CD4-positive, alpha-beta T cell treated with Interleukin-6 for 4 hours (primary cell): ENCODE results near the gene IDH1.
"Not testable (repeated sequence)": the region's sequence is repeated elsewhere in the genome, so short reads cannot be mapped to it uniquely, and the experiment has no call there.

Source experiments
- DNase-seq: peaks from one replicate; pipeline ENCODE4 v3.0.0-alpha.2; 2020; ENCODE audit warnings: mixed read lengths

Gene IDH1

DNA sequence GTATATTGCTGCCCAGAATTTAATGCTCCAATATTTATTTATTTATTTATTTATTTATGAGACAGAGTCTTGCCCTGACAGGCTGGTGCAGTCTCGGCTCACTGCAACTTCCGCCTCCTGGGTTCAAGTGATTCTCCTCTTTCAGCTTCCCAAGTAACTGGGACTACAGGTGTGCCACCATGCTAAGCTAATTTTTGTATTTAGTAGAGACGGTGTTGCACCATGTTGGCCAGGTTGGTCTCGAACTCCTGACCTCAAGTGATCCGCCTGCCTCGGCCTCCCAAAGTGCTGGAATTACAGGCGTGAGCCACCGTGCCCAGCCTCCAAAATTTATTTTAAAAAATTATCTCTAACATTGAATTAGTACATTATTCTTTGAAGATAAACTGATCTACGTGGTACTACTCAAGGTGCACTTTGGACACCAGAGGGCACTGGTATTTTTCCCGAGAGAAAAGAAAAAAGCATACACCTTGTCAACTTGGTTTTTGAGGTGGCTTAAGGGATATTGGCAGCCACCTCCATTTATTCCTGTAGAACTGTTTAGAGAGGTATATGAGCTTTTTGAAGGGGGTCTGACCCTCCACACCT is 1.4 kb upstream of the IDH1 start:
- no peak for DNase-seq

DNA sequence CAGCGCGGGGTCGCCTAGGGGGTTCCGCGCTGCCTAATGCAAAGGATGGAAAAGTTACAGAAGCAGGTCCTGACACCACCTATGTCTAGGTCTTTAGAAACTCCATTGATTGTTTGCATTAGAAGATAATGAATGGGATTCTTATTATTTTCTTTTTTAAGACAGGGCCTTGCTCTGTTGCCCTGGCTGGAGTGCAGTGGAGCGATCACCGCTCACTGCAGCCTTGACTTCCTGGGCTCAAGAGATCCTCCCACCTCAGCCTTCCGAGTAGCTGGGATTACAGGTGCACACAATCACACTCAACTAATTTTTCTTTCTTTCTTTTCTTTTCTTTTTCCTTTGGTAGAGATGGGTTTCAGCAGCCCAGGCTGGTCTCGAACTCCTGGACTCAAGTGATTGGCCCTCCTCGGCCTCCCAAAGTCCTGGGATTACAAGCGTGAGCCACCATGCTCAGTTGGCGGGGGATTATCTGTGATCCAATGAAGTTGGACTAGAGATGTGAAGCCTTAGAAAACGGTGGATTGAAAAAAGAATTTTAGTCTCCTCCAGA is 761 bp upstream of the IDH1 start:
- no peak for DNase-seq

DNA sequence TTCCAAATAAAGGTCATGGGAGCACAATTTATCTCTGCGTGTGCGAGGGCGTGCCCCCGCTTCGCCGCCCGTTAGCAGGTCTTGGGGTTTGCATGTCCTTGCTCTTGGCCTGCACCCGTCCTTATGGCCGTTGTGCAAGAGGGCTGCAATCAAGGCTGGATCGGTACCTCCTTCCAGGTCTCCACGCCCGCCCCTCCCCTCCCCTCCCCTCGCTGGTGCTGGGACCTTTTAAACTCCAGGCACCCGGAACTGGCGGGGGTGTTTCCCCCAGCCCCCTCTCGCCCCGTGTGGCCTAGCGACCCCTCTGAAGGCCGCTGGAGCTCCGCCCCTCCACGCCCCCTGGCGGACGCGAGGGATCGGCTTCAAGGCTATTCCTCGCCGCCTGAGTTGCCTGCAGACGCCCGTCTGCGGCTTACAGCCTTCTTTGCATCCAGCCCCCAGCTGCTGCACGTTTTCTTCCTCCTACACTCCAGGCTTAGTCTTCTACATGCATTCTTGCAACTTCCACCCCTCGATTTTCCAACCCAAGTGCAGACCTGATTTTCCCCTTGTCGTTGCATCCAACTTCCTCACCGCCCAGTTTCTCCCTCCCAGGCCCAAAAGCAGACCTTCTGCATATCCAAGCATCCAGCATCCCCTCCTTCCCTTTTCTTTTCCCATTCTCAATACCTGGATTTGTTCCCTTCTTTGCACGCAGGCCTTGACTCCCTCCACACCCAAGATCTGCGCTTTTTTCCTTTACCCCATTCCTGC is 577 bp downstream of the IDH1 start:
- DNase-seq: peak; percentile 86

DNA sequence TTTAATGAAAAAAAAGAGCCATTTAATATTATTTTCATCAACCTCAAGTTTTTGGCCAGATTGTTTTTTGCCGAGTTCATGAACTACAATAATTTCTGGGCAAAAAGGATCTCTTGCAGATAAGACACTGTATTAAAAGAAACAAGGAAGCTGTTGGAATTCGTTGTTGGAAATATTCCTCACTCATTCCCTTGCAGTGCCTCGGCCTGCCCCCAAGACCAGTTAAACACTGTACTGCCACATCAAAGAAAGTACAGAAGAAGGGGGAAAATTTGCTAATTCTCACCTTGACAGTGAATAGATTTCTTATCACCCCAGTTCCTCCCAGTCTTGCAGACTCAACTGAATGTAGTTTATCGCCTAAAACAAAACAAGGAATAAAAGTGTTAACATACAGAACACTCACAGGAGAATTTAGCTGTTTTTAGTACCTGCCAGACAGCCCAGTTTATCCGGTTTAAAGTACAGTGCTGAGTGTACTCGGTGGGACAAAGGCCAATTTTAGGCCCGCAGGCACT is 1.2 kb downstream of the IDH1 start:
- DNase-seq: no peak

DNA sequence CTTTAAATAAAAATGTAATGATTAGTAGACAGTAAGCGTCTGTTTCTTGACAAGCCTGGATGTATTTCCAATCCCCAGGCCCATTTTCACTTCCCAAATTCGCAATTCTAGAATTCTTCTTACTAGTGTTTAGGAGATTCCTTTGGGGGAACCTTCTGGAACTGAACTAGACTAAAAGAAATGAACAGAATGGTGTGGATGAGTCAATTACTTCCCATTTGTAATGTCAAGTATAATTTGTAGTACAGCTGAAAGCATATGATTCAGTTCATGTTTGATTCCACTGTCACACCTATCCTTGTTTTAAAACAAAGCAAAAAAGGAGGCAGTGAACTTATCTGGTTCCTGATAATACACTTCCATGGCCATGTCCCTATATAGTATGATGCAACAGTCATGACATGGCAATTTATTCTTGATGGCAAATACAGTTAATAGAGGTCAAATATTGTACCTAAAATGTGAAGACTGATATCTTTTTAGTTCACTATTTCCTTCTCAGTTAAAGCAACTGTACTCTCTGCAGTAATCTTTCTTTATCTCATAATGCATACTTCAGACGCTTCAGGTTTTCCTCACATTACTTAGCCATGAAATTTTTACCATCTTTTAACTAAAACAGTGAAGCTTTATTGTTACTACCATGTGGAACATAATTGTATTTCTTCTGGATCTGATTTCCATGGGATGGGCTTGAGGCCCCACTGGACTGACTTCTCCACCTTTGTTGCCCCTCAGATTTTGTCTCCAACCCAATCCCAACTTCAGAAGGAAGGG is 2.0 kb downstream of the IDH1 start:
- DNase-seq: no peak

DNA sequence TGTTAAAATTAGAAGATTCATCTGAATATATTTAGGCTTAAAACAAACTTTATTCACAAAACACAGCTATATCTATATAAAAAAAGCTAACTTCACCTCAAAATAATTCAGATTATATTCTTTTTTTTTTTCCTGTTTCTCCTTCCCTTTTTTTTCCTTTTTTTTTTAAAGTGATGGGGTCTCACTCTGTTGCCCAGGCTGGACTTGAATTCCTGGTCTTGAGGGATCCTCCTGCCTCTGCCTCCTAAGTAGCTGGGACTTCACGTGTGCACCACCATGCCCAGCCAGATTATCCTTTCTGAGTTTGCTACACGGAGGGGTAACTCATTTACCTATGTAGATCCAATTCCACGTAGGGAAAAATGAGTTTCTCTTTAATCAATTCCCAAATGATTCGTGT is 3.8 kb downstream of the IDH1 start:
- DNase-seq: no peak

DNA sequence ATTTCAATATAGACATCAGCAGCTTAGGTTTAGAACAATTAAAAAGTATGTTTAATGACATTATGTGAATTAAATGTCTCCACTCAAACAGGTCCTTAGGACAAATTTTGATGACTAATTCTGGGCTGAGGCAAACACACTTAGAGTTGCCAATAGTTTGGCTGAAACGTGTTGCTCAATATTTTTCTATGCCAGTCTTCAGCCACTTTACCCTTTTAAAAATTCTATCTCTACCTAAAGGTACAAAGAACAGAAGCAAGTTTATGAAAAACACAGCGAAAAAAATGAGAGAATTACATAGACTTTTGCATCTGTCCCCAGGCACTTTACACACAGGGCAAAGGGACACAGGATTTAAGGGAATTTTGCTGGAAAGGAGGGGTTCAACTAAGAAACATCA is 4.5 kb downstream of the IDH1 start:
- no peak for DNase-seq

DNA sequence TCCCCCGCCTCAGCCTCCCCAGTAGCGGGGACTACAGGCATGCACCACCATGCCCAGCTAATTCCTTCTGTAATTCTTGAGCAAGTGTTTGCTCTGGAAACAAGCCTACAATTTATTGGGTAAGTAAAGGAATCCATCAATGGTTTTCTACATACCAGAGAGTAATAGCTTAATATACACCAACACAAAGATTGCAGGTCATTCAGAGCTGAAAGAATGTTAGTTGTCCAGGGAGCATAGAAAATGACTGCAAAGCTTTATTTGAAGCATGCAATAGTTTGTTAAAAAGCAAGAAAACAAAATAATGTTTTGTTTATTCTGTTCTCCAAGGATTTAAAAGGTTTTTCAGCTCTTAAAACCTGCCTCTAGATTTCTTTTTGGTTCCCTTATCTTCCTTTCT is 5.6 kb downstream of the IDH1 start:
- no peak for DNase-seq

DNA sequence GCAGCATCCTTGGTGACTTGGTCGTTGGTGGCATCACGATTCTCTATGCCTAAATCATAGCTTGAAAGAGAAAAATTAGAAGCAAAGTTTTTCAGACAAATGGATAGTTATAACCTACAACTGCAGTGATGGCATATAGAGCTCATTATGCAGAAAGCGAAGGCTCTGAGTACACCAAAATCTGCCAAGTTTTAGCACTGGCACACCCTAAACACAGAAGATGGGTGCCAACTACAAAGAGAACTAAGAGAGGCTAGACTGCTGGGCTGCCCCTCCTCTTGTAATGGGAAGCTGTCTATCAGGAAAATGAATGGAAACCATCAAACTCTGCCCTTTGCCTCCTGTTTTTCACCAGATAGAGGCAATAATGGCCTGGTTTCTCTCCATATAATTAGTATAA is 6.3 kb downstream of the IDH1 start:
- DNase-seq: no peak

DNA sequence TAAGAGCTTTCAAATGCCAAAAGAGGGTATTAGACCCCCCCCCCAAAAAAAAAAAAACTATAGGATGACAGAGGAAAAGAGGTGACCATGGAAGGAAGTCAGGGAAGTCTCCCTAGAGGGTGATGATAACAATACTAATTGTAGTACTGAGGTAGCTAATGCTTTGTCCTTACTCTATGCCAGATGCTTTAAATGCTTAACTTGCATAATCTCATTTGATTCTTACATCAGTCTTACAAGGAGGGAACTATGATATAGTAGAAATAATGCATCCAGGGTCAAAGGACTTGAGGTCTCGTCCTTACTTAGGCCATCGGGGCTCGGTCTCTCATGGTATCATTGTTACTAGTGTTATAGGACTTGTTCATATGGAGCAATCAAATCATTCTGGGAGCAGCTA is 9.1 kb downstream of the IDH1 start:
- no peak for DNase-seq

DNA sequence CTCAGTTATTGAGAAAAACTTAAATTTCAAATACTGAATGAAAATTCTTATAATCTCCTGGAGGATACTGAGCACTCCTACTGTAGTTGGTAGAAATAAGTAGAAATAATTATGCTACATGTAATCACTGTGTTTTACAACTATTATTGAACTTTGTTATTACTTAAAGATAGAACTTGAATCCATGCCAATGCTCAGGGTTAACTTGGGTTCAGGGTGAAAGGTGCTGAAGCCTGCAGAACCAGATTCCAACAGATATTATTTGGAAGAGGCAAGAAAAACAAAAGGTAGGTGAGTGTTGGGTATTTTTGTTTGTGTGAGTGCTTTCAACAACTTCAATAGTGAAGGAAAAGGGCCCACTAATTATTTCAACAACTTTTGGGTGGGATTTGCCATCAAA is 10.4 kb downstream of the IDH1 start:
- DNase-seq: no peak

DNA sequence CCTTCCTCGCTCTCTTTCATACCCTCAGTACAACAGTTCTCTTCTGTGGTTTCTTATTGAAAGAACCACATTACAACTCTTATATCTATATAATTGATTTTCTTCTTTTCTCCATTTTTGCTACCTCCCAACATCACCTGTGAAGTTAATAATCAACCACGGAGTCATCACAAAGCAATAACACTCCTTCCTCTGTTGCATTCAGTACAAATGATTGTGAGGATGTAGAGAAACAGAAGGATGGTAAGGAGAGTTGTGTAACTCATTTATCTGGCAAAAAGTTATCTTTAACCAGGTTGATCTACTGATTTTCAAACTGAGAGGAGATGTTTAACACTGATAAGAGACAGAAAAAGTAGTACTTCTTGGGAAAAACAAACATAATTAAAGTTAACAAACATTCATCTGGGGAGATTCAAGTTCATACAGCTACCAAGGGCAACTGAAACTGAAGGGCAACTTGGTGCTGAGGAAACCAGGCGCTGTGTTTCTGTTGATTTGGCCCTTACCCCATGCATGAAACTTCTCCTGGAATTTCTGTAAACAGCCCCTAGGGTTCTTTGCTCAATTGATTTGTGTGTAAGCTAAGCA is 14.2 kb downstream of the IDH1 start:
- no peak for DNase-seq

DNA sequence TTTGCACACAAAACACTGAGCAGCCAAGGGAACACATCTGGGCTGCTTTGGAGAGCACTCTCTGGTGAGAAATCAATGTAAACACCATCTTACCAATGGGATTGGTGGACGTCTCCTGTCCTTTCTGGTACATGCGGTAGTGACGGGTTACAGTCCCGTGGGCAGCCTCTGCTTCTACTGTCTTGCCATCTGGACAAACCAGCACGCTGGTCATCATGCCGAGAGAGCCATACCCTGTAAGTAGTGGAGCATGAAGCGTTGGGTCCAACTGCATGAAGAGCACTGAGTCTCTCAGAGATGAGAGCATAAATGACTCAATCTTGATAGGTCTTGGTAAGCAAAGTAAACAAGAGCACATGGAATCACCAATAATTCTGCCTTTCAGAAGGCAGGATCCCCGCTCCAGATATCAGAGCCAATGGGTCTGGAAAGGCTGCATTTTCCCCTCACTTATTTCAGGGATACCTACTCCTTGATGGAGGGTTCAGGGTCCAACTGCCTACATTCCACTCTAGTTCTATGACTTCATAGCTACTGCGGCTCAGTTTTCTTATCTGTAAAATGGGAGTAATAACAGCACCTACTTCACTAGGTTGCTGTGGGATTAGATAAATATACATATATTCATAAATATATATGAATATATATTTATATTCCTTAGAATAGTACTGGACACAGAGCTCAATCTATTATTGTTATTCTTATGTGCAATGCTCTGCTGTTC is 14.9 kb downstream of the IDH1 start:
- DNase-seq: no peak

DNA sequence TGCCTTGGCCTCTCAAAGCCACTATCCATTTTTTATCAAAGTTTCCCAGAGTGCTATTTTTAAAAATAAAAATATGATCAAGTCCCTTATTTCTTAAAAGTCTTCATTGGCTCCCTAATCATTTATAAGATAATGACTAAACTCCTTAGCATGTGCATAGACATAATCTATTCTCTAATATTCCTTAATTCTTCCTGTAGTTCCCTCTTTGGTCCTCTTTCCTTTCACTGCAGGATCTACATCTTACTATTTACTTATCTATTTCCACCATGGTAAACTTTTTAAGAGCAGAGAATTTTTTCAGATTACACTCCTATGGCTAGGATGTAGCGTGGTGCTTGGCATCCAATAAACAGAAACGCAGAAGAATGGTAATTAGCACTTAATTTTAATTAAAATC is 19.0 kb downstream of the IDH1 start:
- no peak for DNase-seq

DNA sequence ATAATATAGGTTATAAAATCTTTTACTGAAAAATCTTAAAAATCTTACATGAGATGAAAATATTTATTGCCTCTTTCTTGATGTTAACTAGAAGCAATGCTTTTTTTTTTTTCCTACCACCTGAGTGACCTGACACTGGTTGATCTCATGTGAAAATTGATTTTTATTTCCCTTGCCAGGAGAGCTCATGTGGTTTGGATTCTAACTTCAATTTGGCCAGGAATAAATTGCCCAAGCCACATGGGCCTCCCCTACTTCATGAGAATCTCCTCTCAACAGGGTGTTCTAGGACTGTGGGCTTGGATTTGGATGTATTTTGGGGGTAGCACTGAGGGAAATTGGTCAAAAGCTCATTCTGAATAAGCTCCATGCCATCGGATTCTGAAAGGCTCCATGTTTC is 20.1 kb downstream of the IDH1 start:
- DNase-seq: no peak

DNA sequence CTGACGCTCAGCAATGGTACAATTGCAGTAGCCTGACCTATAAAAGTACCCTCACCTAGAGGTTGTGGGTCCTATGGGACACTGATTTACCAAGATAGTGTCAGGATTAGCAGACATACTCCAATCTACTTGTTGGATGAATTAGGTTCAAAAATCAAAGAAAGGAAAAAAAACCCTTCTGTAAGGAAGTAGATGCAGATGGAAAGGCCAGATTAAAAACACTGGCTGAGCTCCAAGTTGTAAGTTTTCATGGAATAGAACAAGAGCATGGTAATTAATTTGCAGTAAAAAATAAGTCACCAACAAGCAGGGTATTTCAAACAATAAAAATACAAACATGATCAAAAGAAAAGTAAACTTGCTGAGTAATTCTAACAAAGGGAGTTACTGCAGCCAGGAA is 26.4 kb downstream of the IDH1 start:
- no peak for DNase-seq

DNA sequence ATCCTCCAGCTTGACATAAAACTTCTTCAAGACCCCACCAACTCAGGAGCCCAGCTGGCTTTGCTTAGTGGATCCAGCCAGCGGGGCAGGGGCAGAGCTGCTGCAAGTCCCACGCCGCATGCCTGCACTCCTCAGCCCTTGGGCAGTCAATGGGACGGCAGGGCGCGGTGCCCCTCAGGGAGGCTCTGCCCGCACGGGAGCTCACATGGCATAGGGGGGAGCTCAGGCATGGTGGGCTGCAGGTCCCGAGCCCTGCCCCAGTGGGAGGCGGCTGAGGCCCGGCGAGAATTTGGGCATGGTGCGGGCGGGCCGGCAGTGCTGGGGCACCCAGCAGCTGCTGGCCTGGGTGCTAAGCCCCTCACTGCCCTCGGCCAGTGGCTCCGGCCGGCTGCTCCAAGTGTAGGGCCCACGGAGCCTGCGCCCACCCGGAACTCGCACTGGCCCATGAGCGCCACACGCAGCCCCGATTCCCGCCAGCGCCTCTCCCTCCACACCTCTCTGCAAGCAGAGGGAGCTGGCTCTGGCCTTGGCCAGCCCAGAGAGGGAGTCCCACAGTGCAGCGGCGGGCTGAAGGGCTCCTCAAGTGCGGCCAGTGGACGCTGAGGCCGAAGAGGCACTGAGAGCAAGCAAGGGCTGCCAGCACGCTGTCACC is 27.2 kb downstream of the IDH1 start:
- DNase-seq: no peak

DNA sequence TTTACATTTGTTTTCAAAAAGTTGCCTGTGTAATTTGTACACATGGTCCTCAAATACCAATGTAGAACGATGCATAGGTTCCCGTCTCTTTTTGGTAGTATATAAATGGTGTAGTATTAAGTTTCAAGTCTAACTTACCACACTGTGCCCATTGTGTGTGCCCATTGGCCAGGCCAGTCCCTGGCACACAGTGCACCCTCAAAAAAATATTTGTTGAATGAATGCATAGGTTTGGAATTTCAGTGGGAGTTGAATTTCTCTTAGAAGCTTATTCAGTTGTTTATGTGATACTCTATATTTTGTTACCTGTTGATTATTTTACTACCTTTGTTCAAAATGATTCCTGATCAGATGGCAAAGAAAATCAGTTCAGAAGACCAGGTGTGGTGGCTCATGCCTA is 30.1 kb downstream of the IDH1 start:
- DNase-seq: no peak

DNA sequence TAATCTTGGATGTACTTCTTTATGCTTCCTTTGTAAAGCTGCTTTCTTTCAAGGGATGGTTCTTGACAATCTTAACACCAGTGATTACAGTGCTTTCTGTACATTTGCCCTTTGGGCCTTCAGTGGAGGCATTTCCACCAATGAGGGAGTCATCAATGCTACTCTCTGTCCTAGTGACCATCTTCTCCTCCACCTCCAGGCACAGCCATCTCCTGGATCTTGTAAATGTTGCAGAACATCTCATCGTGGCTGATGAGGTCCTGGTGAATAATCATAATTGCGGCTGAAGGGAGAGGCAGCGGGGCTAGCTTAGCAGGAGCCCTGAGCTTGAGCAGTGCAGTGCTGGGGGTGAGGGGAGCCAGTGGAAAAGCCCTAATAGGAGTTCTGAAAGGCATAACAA is 32.5 kb downstream of the IDH1 start:
- DNase-seq: no peak

DNA sequence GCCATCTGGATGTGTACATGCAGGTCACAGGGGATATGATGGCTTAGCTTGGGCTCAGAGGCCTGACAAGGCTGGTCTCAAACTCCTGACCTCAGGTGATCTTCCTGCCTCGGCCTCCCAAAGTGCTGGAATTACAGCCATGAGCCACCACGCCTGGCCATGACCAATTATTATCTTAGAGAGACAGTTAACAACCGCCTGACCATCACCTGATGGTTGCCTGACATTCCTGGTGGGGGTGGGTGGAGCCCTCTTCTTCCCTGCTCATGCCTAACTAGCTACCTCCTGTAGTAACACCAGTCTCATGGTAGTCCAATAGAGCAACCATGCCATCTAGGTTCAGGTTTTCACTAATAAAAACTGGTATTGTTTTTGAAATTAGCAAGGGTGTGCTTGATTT is 33.0 kb downstream of the IDH1 start:
- DNase-seq: not testable (repeated sequence)

DNA sequence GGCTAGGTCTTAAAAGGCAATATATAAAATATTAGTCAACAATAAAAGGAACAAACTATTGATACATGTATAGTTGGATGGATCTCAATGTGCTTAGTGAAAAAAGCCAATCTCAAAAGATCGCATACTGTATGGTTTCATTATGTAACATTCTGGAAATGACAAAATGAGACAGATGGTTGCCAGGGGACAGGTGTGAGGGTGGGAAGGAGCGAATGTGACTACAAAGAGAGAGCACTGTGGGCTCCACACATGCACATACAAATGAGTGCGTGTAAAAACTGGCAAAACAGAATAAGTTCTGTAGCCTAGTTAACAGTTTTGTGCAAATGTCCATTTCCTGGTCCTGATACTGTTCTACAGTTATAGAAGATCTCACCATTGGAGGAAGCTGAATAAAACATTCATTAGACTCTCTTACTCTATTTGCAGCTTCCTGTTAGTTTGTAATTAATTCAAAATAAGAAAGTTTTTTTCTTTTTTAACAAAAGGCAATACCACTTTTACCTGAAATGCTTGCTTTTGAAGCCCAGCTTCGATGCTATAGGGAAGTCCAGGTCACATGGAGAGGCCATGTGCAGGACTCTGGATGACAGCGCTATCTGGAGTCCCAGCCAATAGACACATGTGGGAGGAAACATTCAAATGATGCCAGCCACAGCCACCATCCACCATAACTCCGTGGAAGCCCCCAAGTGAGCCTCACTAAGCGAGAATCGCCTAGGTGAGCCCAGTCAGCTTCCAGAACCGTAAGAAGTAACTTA is 44.0 kb downstream of the IDH1 start:
- DNase-seq: no peak
